ENCODE data around the gene TLCD3B.
"Not testable (repeated sequence)": the region's sequence is repeated elsewhere in the genome, so short reads cannot be mapped to it uniquely, and the experiment has no call there.

The TLCD3B gene

DNA sequence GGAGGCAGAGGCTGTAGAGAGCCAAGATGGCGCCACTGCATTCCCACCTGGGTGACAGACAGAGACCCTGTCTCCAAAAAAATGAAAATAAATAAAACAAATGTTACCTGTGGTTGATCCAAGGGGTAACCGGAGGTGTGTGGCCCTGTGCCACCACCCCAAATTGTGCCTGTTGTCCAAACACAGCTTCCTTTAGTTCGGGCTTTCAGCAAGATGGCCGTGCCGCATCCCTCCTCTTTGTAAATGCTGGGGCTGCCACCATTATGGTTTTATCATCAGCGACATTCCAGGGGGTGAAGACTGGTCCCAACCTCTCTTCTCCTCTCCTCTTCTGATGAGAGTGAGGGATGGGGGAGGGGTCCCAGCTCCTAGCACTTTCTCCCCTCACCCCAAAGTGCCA, 8.2 kb downstream of the TLCD3B start, which contains the start of gene C16orf92:
Gene C16orf92 (plus strand): TSS at position 312 of the 400 bp plus-strand sequence. CDS start 143 bp downstream, outside the sequence.
- DNase-seq (ENCODE audit: extremely low spot score): no peak
- ChIA-PET CTCF (interaction anchor here (1.2 to 1.5 kb wide), 2 partner anchors 9 to 175 kb away, joined by 3 to 10 read pairs; partner anchors contain the start of gene TLCD3B), POLR2A (interaction anchor here (0.9 to 1.0 kb wide), 3 partner anchors 28 to 207 kb away, joined by 3 to 4 read pairs (median 3); partner anchors contain the start of genes HIRIP3, PAGR1 and TMEM219)
- no peak for TF ChIP-seq L3MBTL2 (conservative IDR thresholded peaks at IDR 0.05)
- no peak for TF ChIP-seq FOXA1 (IDR thresholded peaks at IDR 0.05)
- no peak for TF ChIP-seq PKNOX1 (IDR thresholded peaks at IDR 0.05)
- TF ChIP-seq CTBP1 (IDR thresholded peaks at IDR 0.05; ENCODE audit: borderline replicate concordance): no peak
- no peak for TF ChIP-seq ELF4 (IDR thresholded peaks at IDR 0.05)
- TF ChIP-seq NFRKB (IDR thresholded peaks at IDR 0.05): no peak
- no peak for TF ChIP-seq HDGF (IDR thresholded peaks at IDR 0.05; ENCODE audit: borderline replicate concordance)
- TF ChIP-seq ZNF384 (IDR thresholded peaks at IDR 0.05): no peak
- TF ChIP-seq SP1 (IDR thresholded peaks at IDR 0.05): no peak
- no peak for TF ChIP-seq ARNT (IDR thresholded peaks at IDR 0.05)
- no peak for TF ChIP-seq LEF1 (IDR thresholded peaks at IDR 0.05; ENCODE audit: borderline replicate concordance)
- TF ChIP-seq BHLHE40 (IDR thresholded peaks at IDR 0.05; ENCODE audit: borderline replicate concordance): no peak
- TF ChIP-seq FOXK2 (IDR thresholded peaks at IDR 0.05): no peak
- no peak for TF ChIP-seq SUZ12 (IDR thresholded peaks at IDR 0.05)
- TF ChIP-seq FOXM1 (IDR thresholded peaks at IDR 0.05; ENCODE audit: borderline replicate concordance): no peak
- no peak for TF ChIP-seq TARDBP (IDR thresholded peaks at IDR 0.05)

- ChIA-PET POLR2A (interaction anchor here (0.9 to 2.5 kb wide), 9 partner anchors 10 to 965 kb away, joined by 3 to 10 read pairs (median 3); partner anchors contain the start of genes HIRIP3, INO80E, KCTD13 and KIF22), CTCF (interaction anchor here (1.0 to 1.4 kb wide), 2 partner anchors 13 to 171 kb away, joined by 3 to 6 read pairs; no protein-coding TSS in a partner anchor)
Observed at GRCh38 chr16:30018731-30019158, 12.3 kb downstream of the TLCD3B start.

DNA sequence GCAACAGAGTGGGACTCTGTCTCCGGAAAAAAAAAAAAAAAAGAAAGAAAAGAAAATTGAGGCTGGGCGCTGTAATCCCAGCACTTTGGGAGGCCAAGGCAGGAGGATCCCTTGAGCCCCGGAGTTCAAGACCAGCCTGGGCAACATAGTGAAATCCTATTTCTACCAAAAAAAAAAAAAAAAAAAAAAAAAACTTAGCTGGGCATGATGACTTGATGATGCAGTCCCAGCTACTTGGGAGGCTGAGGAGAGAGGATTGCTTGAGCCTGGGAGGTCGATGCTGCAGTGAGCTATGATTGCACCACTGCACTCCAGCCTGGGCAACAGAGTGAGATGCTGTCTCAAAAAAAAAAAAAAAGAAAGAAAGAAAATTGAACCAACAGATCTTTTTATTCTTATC, 13.1 kb downstream of the TLCD3B start:
- ChIA-PET POLR2A (interaction anchor here (1.0 to 2.5 kb wide), 4 partner anchors 9 to 966 kb away, joined by 3 to 10 read pairs (median 4); partner anchors contain the start of gene MAZ), CTCF (interaction anchor here (0.7 to 1.9 kb wide), 2 partner anchors 14 to 33 kb away, joined by 3 to 7 read pairs; no protein-coding TSS in a partner anchor)
- not testable (repeated sequence) for DNase-seq (ENCODE audit: extremely low spot score)

More at GRCh38 chr16:30018731-30019158, 12.3 kb downstream of the TLCD3B start:
- TF ChIP-seq FOXK2 (IDR thresholded peaks at IDR 0.05) (no peak), NFRKB (IDR thresholded peaks at IDR 0.05) (no peak), FOXA1 (IDR thresholded peaks at IDR 0.05) (no peak), L3MBTL2 (conservative IDR thresholded peaks at IDR 0.05) (no peak), ZNF384 (IDR thresholded peaks at IDR 0.05) (no peak), HDGF (IDR thresholded peaks at IDR 0.05; ENCODE audit: borderline replicate concordance) (no peak), LEF1 (IDR thresholded peaks at IDR 0.05; ENCODE audit: borderline replicate concordance) (no peak), ARNT (IDR thresholded peaks at IDR 0.05) (no peak), FOXM1 (IDR thresholded peaks at IDR 0.05; ENCODE audit: borderline replicate concordance) (no peak)
- no peak for DNase-seq (ENCODE audit: extremely low spot score)

- TF ChIP-seq TARDBP (IDR thresholded peaks at IDR 0.05) (no peak), ZNF384 (IDR thresholded peaks at IDR 0.05) (no peak), NFRKB (IDR thresholded peaks at IDR 0.05) (no peak), LEF1 (IDR thresholded peaks at IDR 0.05; ENCODE audit: borderline replicate concordance) (no peak), FOXA1 (IDR thresholded peaks at IDR 0.05) (no peak), CTBP1 (IDR thresholded peaks at IDR 0.05; ENCODE audit: borderline replicate concordance) (no peak), SP1 (IDR thresholded peaks at IDR 0.05) (no peak), ELF4 (IDR thresholded peaks at IDR 0.05) (no peak), FOXK2 (IDR thresholded peaks at IDR 0.05) (no peak), BHLHE40 (IDR thresholded peaks at IDR 0.05; ENCODE audit: borderline replicate concordance) (no peak), SUZ12 (IDR thresholded peaks at IDR 0.05) (no peak), HDGF (IDR thresholded peaks at IDR 0.05; ENCODE audit: borderline replicate concordance) (no peak), ARNT (IDR thresholded peaks at IDR 0.05) (no peak), PKNOX1 (IDR thresholded peaks at IDR 0.05) (no peak), FOXM1 (IDR thresholded peaks at IDR 0.05; ENCODE audit: borderline replicate concordance) (no peak), L3MBTL2 (conservative IDR thresholded peaks at IDR 0.05) (no peak)
- DNase-seq (ENCODE audit: extremely low spot score): no peak
- ChIA-PET POLR2A (interaction anchor here (0.6 kb wide), 1 partner anchor 177 kb away, joined by 3 read pairs; no protein-coding TSS in a partner anchor), CTCF (interaction anchor here (1.9 kb wide), 1 partner anchor 15 kb away, joined by 7 read pairs; no protein-coding TSS in a partner anchor)
Observed at GRCh38 chr16:30017277-30017656, 13.8 kb downstream of the TLCD3B start.

GRCh38 chr16:30016555-30017276, 14.4 kb downstream of the TLCD3B start:
- no peak for DNase-seq (ENCODE audit: extremely low spot score)
- ChIA-PET POLR2A (interaction anchor here (0.6 kb wide), 1 partner anchor 176 kb away, joined by 3 read pairs; no protein-coding TSS in a partner anchor), CTCF (interaction anchor here (1.9 kb wide), 1 partner anchor 15 kb away, joined by 7 read pairs; no protein-coding TSS in a partner anchor)
- TF ChIP-seq FOXM1 (IDR thresholded peaks at IDR 0.05; ENCODE audit: borderline replicate concordance): no peak
- no peak for TF ChIP-seq LEF1 (IDR thresholded peaks at IDR 0.05; ENCODE audit: borderline replicate concordance)
- no peak for TF ChIP-seq CTBP1 (IDR thresholded peaks at IDR 0.05; ENCODE audit: borderline replicate concordance)
- TF ChIP-seq TARDBP (IDR thresholded peaks at IDR 0.05): no peak
- no peak for TF ChIP-seq ELF4 (IDR thresholded peaks at IDR 0.05)
- TF ChIP-seq SUZ12 (IDR thresholded peaks at IDR 0.05): no peak
- TF ChIP-seq PKNOX1 (IDR thresholded peaks at IDR 0.05): no peak
- TF ChIP-seq FOXK2 (IDR thresholded peaks at IDR 0.05): no peak
- TF ChIP-seq FOXA1 (IDR thresholded peaks at IDR 0.05): no peak
- no peak for TF ChIP-seq ZNF384 (IDR thresholded peaks at IDR 0.05)
- TF ChIP-seq SP1 (IDR thresholded peaks at IDR 0.05): no peak
- TF ChIP-seq HDGF (IDR thresholded peaks at IDR 0.05; ENCODE audit: borderline replicate concordance): no peak
- TF ChIP-seq L3MBTL2 (conservative IDR thresholded peaks at IDR 0.05): no peak
- no peak for TF ChIP-seq ARNT (IDR thresholded peaks at IDR 0.05)
- TF ChIP-seq BHLHE40 (IDR thresholded peaks at IDR 0.05; ENCODE audit: borderline replicate concordance): no peak
- TF ChIP-seq NFRKB (IDR thresholded peaks at IDR 0.05): no peak

DNA sequence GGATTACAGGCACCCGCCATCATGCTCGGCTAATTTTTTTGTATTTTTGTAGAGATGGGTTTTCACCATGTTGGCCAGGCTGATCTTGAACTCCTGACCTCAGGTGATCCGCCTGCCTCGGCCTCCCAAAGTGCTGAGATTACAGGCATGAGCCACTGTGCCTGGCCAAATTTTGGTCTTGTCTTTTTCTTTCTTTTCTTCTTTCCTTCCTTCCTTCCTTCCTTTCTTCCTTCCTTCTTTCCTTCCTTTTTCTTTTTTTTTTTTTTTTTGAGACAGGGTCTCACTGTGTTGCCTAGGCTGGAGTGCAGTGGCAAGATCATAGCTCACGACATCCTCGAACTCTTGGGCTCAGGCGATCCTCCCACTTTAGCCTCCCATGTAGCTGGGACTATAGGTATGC, 15.6 kb downstream of the TLCD3B start:
- not testable (repeated sequence) for DNase-seq (ENCODE audit: extremely low spot score)
- ChIA-PET CTCF (interaction anchor here (0.6 kb wide), 1 partner anchor 116 kb away, joined by 4 read pairs; the partner anchor contains the start of gene SEZ6L2), POLR2A (interaction anchor here (1.0 kb wide), 1 partner anchor 200 kb away, joined by 3 read pairs; the partner anchor contains the start of gene PAGR1)

DNA sequence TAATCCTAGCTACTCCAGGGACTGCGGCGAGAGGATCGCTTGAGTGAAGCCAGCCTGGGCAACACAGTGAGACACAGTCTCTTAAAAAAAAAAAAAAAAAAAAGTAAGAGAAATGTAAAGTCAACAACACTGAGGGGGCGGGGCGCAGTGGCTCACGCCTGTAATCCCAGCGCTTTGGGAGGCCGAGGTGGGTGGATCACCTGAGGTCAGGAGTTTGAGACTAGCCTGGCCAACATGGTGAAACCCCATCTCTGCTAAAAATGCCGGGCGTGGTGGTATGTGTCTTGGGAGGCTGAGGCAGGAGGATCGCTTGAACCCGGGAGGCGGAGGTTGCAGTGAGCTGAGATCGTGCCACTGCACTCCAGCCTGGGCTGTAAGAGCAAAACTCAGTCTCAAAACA, 18.5 kb downstream of the TLCD3B start:
- POLR2A ChIA-PET; DNase-seq (ENCODE audit: extremely low spot score): not testable (repeated sequence)
- CTCF ChIA-PET: interaction anchor here (0.7 to 1.6 kb wide), 2 partner anchors 12 to 19 kb away, joined by 3 to 5 read pairs; no protein-coding TSS in a partner anchor

All from HEK293T (cell line).